Smooth muscle cell (in vitro differentiated cells): ENCODE data around the gene CYP4Z1. TPM values are rescaled to one million over a fixed set of nuclear protein-coding genes. Genes with fewer than 3 reads are reported as not detected.
"Not testable (repeated sequence)": the region's sequence is repeated elsewhere in the genome, so short reads cannot be mapped to it uniquely, and the experiment has no call there.

Experiments used
- DNase-seq: peaks from one replicate; lab custom pipeline; 2025; ENCODE audit not compliant: unreplicated experiment; lab: John Stamatoyannopoulos, UW
- H2AFZ ChIP-seq: fragments of 200-600 bp; sonication (generic); 2 replicates; pipeline ENCODE4 v1.6.0; 2016; ENCODE audit warnings: antibody characterized with exemption, low read depth, mild to moderate bottlenecking
- H3F3A ChIP-seq: fragments of 200-600 bp; sonication (generic); 2 replicates; pipeline ENCODE4 v1.6.0; 2017; ENCODE audit warnings: antibody characterized with exemption, low read depth
- H3K27ac ChIP-seq: fragments of 200-600 bp; sonication (generic); 2 replicates; pipeline ENCODE4 v1.5.1; 2016; ENCODE audit warnings: low read depth, mild to moderate bottlenecking
- H3K27me3 ChIP-seq: fragments of 200-600 bp; sonication (generic); 2 replicates; pipeline ENCODE4 v1.6.1; 2016; ENCODE audit warnings: low read depth, mild to moderate bottlenecking
- H3K36me3 ChIP-seq: fragments of 200-600 bp; sonication (generic); 2 replicates; pipeline ENCODE4 v1.5.1; 2016; ENCODE audit warnings: low read depth
- H3K4me1 ChIP-seq: fragments of 200-600 bp; sonication (generic); 2 replicates; pipeline ENCODE4 v1.5.1; 2016; ENCODE audit warnings: low read depth
- H3K4me2 ChIP-seq: fragments of 200-600 bp; sonication (generic); 2 replicates; pipeline ENCODE4 v1.6.0; 2016; ENCODE audit warnings: mild to moderate bottlenecking
- H3K4me3 ChIP-seq: fragments of 200-600 bp; sonication (generic); 2 replicates; pipeline ENCODE4 v1.5.1; 2016; ENCODE audit warnings: mild to moderate bottlenecking
- H3K79me2 ChIP-seq: fragments of 200-600 bp; sonication (generic); 2 replicates; pipeline ENCODE4 v1.6.0; 2016; ENCODE audit warnings: low read depth, mild to moderate bottlenecking
- H3K9ac ChIP-seq: fragments of 200-600 bp; sonication (generic); 2 replicates; pipeline ENCODE4 v1.6.0; 2016; ENCODE audit warnings: low read depth
- H3K9me3 ChIP-seq: fragments of 200-600 bp; sonication (generic); replicated peaks from 2 replicates; pipeline ENCODE4 v1.5.1; 2016; ENCODE audit warnings: low read depth
- H4K20me1 ChIP-seq: fragments of 200-600 bp; sonication (generic); 2 replicates; pipeline ENCODE4 v1.6.0; 2016; ENCODE audit warnings: low read depth
- WGBS: methylation state at CpG from one replicate; pipeline ENCODE4 v1.1.7; 2016; ENCODE audit warnings: low lambda C conversion rate; 5-methylcytosine and 5-hydroxymethylcytosine counted together
- polyA plus RNA-seq: library from polyadenylated mRNA; unstranded; fragments of >200 nt; fragmentation: Nextera tagmentation; extraction: Ambion mirVana; gene quantifications from 2 replicates; pipeline ENCODE4 v1.2.1, GENCODE V29; 2016
- total RNA-seq: library from RNA; depleted of rRNA; stranded (reverse); fragments of >200 nt; gene quantifications from 2 replicates; pipeline ENCODE4 v1.2.3, GENCODE V29; 2014
- TF ChIP-seq, protein P1 (sequence below): fragments of 200-600 bp; sonication (generic); IDR thresholded peaks from 2 replicates; pipeline ENCODE4 v1.5.1; 2017; ENCODE audit warnings: borderline replicate concordance, mild to moderate bottlenecking, antibody characterized with exemption; ENCODE audit not compliant: insufficient read depth, poor library complexity, severe bottlenecking

The CYP4Z1 gene
- total and polyA plus RNA-seq, 2 experiments from 2014 or later = not detected

DNA sequence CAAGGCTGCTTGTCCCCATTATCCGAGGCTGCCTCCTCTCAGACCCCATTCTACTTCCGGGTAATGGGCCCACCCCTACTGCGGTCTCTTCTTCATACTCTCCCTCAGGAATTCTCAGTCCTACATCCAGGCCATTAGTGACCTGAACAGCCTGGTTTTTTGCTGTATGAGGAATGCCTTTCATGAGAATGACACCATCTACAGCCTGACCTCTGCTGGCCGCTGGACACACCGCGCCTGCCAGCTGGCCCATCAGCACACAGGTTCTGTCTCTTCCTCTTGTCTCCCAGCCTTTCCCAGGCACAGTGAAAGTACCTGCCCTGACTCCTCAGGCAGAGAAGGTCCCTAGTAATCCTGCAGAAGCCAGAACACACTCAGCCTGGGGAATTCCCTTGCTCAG lies 76.6 kb downstream of the CYP4Z1 start:
- H3K9ac ChIP-seq, H4K20me1 ChIP-seq, H2AFZ ChIP-seq, H3K4me3 ChIP-seq, H3K4me1 ChIP-seq, H3K9me3 ChIP-seq, H3K4me2 ChIP-seq, H3F3A ChIP-seq, H3K36me3 ChIP-seq, H3K27ac ChIP-seq, H3K27me3 ChIP-seq, DNase-seq, H3K79me2 ChIP-seq: not testable (repeated sequence)
- TF ChIP-seq, protein P1, sequence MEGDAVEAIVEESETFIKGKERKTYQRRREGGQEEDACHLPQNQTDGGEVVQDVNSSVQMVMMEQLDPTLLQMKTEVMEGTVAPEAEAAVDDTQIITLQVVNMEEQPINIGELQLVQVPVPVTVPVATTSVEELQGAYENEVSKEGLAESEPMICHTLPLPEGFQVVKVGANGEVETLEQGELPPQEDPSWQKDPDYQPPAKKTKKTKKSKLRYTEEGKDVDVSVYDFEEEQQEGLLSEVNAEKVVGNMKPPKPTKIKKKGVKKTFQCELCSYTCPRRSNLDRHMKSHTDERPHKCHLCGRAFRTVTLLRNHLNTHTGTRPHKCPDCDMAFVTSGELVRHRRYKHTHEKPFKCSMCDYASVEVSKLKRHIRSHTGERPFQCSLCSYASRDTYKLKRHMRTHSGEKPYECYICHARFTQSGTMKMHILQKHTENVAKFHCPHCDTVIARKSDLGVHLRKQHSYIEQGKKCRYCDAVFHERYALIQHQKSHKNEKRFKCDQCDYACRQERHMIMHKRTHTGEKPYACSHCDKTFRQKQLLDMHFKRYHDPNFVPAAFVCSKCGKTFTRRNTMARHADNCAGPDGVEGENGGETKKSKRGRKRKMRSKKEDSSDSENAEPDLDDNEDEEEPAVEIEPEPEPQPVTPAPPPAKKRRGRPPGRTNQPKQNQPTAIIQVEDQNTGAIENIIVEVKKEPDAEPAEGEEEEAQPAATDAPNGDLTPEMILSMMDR = peak; percentile 10
- 56% methylated on average over 6 of the region's 6 CpGs for WGBS

DNA sequence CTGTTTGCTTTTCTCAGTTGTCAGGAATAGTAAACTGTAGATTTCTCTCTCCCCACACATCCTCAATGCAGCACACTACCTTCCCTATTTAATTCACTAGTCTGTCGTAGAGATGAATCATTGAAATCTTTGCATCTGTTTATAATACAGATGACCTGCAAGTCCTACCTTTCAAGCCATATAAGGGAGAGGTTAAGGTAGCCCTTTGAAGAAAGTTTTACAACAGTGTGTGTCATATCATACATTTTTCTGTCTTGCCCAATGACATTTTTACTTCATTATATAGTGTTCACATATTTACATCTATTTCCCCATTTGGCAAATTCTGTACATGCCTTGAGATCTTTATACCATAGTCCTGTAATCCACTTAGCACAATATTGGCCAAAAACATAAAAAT lies 79.5 kb downstream of the CYP4Z1 start:
- not testable (repeated sequence) for H3K27me3 ChIP-seq, H3K36me3 ChIP-seq, H3F3A ChIP-seq, H2AFZ ChIP-seq, H3K9ac ChIP-seq, H3K4me3 ChIP-seq, H3K4me1 ChIP-seq, H3K4me2 ChIP-seq, H3K27ac ChIP-seq, H4K20me1 ChIP-seq, H3K9me3 ChIP-seq, H3K79me2 ChIP-seq, DNase-seq
- 76% methylated on average over 1 of the region's 1 CpG for WGBS

DNA sequence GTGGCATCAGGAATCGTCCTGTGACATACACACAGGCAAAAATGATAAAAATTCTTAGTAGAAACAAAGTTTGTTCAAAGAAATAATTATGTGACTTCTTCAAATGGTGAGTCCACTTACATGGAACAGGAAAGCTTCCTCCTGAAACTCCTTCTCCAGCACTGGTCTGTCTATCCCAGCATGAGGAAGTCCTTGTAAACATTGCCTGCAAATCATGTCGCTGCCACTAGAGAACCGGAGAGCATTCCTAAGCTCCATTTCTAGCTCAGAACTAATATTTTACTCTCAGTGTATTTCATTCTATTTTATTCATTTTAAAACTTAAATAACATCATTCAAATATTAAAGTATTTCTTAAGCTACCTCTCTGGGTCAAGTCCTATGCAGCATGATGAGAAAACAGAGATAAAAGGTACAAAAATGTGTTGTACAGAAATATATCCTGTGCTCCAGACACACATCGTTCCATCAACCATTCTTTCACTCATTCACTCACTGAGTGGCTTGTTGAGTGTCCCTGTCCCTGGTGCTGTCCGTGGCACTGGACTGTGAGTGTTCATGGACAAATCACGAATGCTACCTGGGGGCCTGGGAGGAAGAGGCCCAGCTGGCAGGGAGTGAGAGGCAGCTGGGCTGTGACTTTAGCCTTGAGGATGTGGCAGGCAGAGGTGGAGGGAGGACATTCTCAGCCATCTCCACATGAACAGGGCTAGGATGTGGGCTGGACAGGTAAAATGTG lies 80.2 kb downstream of the CYP4Z1 start:
- no peak overlapping the region for H2AFZ ChIP-seq
- WGBS = 70% methylated on average over 6 of the region's 6 CpGs
- no peaks in the 10 kb centered on the region for H3K4me1 ChIP-seq
- H3K4me2 ChIP-seq = no peak overlapping the region
- H3K79me2 ChIP-seq = no peaks in the 10 kb centered on the region
- no peak overlapping the region for H3K27ac ChIP-seq
- DNase-seq = no peak
- H4K20me1 ChIP-seq = no peaks in the 10 kb centered on the region
- H3K9me3 ChIP-seq = no peaks in the 10 kb centered on the region
- TF ChIP-seq, protein P1 = no peak
- no peaks in the 10 kb centered on the region for H3K36me3 ChIP-seq
- H3K4me3 ChIP-seq = no peak overlapping the region
- H3K9ac ChIP-seq = no peak overlapping the region
- no peaks in the 10 kb centered on the region for H3K27me3 ChIP-seq
- no peaks in the 10 kb centered on the region for H3F3A ChIP-seq

DNA sequence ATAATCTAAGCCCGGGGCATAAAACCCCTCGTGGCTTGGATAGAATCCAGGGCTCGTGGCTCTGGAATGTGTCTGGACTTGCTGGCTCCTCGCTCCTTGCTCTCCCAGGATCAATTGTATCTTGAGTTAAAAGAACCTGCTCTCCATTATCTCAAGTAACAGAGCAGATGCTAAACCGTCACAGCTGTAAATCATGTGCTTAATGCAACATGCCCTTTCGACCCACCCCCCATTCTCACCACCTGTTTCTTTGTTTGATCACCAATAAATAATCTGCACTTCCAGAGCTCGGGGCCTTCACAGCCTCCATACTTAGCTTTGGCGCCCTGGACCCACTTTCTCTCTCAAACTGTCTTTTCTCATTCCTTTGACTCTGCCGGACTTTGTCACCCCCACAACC lies 82.1 kb downstream of the CYP4Z1 start:
- H3K4me1 ChIP-seq, H2AFZ ChIP-seq, H3K36me3 ChIP-seq, H3K27me3 ChIP-seq, H3K9ac ChIP-seq, H3K27ac ChIP-seq, DNase-seq, H3K4me2 ChIP-seq, H4K20me1 ChIP-seq, H3F3A ChIP-seq, H3K79me2 ChIP-seq, H3K4me3 ChIP-seq, H3K9me3 ChIP-seq: not testable (repeated sequence)
- 50% methylated on average over 9 of the region's 9 CpGs for WGBS

DNA sequence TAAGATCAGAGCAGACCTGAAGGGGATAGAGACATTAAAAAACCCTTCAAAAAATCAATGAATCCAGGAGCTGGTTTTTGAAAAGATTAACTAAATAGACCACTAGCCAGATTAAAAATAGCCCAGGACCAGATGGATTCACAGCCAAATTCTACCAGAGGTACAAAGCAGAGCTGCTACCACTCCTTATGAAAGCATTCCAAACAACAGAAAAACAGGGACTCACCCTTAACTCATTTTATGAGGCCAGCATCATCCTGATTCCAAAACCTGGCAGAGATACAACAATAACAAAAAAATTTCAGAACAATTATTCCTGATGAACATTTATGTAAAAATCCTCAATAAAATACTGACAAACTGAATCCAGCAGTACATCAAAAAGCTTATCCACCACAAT lies 89.4 kb downstream of the CYP4Z1 start:
- H3K4me1 ChIP-seq, H3K9ac ChIP-seq, DNase-seq, H3F3A ChIP-seq, H3K79me2 ChIP-seq, H3K9me3 ChIP-seq, H3K4me3 ChIP-seq, H3K4me2 ChIP-seq, H3K27me3 ChIP-seq, H2AFZ ChIP-seq, H3K27ac ChIP-seq, H4K20me1 ChIP-seq, H3K36me3 ChIP-seq: not testable (repeated sequence)

DNA sequence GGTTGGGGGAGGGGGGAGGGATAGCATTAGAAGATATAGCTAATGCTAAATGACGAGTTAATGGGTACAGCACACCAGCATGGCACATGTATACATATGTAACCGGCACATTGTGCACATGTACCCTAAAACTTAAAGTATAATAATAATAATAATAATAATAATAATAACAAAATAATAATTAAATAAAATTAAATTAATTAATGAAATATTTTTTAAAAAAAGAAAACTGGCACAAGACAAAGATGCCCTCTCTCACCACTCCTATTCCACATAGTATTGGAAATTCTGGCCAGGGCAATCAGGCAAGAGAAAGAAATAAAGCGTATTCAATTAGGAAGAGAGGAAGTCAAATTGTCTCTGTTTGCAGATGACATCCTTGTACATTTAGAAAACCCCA lies 90.9 kb downstream of the CYP4Z1 start:
- WGBS = 90% methylated on average over 3 of the region's 3 CpGs
- H3F3A ChIP-seq, H3K4me3 ChIP-seq, H3K27ac ChIP-seq, H3K27me3 ChIP-seq, H3K4me2 ChIP-seq, H3K36me3 ChIP-seq, H3K9ac ChIP-seq, H3K4me1 ChIP-seq, DNase-seq, H3K79me2 ChIP-seq, H3K9me3 ChIP-seq, H4K20me1 ChIP-seq, H2AFZ ChIP-seq: not testable (repeated sequence)
